Measurements from ENCODE around the gene PEMT. TPM values are rescaled to one million over a fixed set of nuclear protein-coding genes. Genes with fewer than 3 reads are reported as not detected.

The PEMT gene
- total RNA-seq, 1 experiment from 2014 or later, result 27.0 TPM

DNA sequence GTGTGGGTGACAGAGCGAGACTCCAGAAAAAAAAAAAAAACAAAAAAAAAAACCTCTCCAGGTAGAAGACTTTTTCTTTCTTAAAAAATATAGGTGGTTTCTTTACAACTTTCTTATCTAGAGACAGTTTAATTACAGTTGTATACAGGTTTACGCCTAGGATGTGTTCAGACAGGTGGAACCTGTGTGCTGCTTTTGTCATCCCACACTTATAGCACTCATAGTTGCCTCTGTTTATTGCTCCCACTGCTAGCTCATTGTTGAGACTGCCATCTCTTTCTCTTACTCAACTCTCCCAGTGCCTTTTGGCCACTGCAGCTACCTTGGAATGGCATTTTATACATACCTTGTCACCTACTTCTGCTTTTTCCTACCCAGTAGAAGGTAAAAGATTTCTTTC lies 133.8 kb downstream of the PEMT start:
- ChIA-PET POLR2A (no interaction called here), CTCF (no interaction called here)
- Histone ChIP-seq H3K4me3 (ENCODE audit: low read depth in 2 of 2, low read length in 2 of 2) (no peak overlapping the region), H3K4me1 (ENCODE audit: control insufficient read depth, insufficient read depth, low read length) (no peaks in the 10 kb centered on the region), H3K27ac (ENCODE audit: low read length) (no peak overlapping the region), H3K9me3 (ENCODE audit: control insufficient read depth, insufficient read depth, low read depth, low read length) (no peaks in the 10 kb centered on the region), H3K36me3 (ENCODE audit: control insufficient read depth, insufficient read depth, low read length) (no peaks in the 10 kb centered on the region), H3K27me3 (ENCODE audit: control insufficient read depth, insufficient read depth, low read length) (peaks cover 2% of the 10 kb centered on the region; the same call in 1 of the 2 replicates)
- ATAC-seq, result no peak
- no peak for DNase-seq (ENCODE audit: low read depth, low spot score)
- intact Hi-C loops (cut with micrococcal nuclease; ENCODE audit: unreplicated experiment) (no loop called here), in situ Hi-C loops (cut with HindIII; ENCODE audit: low pct_unique_long_range_greater_than_20kb, low sequenced_read_pairs) (no loop called here)
- BruUV-seq (replicated peaks), result no TSS peak
- TF ChIP-seq, protein P1, sequence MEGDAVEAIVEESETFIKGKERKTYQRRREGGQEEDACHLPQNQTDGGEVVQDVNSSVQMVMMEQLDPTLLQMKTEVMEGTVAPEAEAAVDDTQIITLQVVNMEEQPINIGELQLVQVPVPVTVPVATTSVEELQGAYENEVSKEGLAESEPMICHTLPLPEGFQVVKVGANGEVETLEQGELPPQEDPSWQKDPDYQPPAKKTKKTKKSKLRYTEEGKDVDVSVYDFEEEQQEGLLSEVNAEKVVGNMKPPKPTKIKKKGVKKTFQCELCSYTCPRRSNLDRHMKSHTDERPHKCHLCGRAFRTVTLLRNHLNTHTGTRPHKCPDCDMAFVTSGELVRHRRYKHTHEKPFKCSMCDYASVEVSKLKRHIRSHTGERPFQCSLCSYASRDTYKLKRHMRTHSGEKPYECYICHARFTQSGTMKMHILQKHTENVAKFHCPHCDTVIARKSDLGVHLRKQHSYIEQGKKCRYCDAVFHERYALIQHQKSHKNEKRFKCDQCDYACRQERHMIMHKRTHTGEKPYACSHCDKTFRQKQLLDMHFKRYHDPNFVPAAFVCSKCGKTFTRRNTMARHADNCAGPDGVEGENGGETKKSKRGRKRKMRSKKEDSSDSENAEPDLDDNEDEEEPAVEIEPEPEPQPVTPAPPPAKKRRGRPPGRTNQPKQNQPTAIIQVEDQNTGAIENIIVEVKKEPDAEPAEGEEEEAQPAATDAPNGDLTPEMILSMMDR (IDR thresholded peaks at IDR 0.05), result no peak
- TF ChIP-seq POLR2AphosphoS5 (IDR thresholded peaks at IDR 0.05; ENCODE audit: low read depth, low read length) (no peak), SIN3A (IDR thresholded peaks at IDR 0.05; ENCODE audit: borderline replicate concordance, insufficient read depth, low read depth, low read length) (no peak), TCF7L2 (IDR thresholded peaks at IDR 0.05; ENCODE audit: low read depth, low read length) (no peak)
- TF ChIP-seq, protein P2, sequence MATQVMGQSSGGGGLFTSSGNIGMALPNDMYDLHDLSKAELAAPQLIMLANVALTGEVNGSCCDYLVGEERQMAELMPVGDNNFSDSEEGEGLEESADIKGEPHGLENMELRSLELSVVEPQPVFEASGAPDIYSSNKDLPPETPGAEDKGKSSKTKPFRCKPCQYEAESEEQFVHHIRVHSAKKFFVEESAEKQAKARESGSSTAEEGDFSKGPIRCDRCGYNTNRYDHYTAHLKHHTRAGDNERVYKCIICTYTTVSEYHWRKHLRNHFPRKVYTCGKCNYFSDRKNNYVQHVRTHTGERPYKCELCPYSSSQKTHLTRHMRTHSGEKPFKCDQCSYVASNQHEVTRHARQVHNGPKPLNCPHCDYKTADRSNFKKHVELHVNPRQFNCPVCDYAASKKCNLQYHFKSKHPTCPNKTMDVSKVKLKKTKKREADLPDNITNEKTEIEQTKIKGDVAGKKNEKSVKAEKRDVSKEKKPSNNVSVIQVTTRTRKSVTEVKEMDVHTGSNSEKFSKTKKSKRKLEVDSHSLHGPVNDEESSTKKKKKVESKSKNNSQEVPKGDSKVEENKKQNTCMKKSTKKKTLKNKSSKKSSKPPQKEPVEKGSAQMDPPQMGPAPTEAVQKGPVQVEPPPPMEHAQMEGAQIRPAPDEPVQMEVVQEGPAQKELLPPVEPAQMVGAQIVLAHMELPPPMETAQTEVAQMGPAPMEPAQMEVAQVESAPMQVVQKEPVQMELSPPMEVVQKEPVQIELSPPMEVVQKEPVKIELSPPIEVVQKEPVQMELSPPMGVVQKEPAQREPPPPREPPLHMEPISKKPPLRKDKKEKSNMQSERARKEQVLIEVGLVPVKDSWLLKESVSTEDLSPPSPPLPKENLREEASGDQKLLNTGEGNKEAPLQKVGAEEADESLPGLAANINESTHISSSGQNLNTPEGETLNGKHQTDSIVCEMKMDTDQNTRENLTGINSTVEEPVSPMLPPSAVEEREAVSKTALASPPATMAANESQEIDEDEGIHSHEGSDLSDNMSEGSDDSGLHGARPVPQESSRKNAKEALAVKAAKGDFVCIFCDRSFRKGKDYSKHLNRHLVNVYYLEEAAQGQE (IDR thresholded peaks at IDR 0.05; ENCODE audit: insufficient read depth in 1 of 2, low read depth in 2 of 2, low read length in 1 of 2), result no peak

DNA sequence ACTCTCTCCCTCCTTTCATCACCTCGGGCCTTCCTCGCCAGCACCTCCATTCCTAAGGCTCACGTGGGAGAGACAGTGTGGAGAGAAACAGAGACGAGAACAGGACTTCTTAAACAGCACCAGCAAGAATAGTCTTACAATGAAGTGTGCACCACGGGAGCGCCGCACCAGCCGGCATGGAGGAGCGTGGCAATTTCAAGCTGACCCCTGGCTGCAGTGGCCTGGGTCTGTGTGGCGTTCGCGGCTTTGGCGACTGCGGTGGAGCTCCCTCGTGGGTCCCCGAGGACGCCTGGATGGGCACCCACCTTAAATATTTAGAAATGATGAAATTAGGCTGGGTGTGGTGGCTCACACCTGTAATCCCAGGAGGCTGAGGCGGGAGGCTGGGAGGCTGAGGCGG lies 135.3 kb downstream of the PEMT start:
- no peaks in the 10 kb centered on the region for H3K9me3 ChIP-seq (ENCODE audit: control insufficient read depth, insufficient read depth, low read depth, low read length)
- no TSS peak for BruUV-seq (replicated peaks)
- no peaks in the 10 kb centered on the region for H3K36me3 ChIP-seq (ENCODE audit: control insufficient read depth, insufficient read depth, low read length)
- intact Hi-C loops (cut with micrococcal nuclease; ENCODE audit: unreplicated experiment), result no loop called here
- ChIA-PET CTCF (no interaction called here), POLR2A (no interaction called here)
- no peaks in the 10 kb centered on the region for H3K4me1 ChIP-seq (ENCODE audit: control insufficient read depth, insufficient read depth, low read length)
- H3K4me3 ChIP-seq (ENCODE audit: low read depth in 2 of 2, low read length in 2 of 2), result no peak overlapping the region
- in situ Hi-C loops (cut with HindIII; ENCODE audit: low pct_unique_long_range_greater_than_20kb, low sequenced_read_pairs), result no loop called here
- no peak for ATAC-seq
- no peak overlapping the region for H3K27ac ChIP-seq (ENCODE audit: low read length)
- H3K27me3 ChIP-seq (ENCODE audit: control insufficient read depth, insufficient read depth, low read length), result peaks cover 2% of the 10 kb centered on the region; the same call in 1 of the 2 replicates
- TF ChIP-seq, protein P1 (IDR thresholded peaks at IDR 0.05), result no peak
- TF ChIP-seq SIN3A (IDR thresholded peaks at IDR 0.05; ENCODE audit: borderline replicate concordance, insufficient read depth, low read depth, low read length), result no peak
- TF ChIP-seq, protein P2 (IDR thresholded peaks at IDR 0.05; ENCODE audit: insufficient read depth in 1 of 2, low read depth in 2 of 2, low read length in 1 of 2), result no peak
- no peak for TF ChIP-seq POLR2AphosphoS5 (IDR thresholded peaks at IDR 0.05; ENCODE audit: low read depth, low read length)
- no peak for TF ChIP-seq TCF7L2 (IDR thresholded peaks at IDR 0.05; ENCODE audit: low read depth, low read length)
- DNase-seq (ENCODE audit: low read depth, low spot score), result no peak

Other genes with a start within 250 kb of the PEMT start
- gene MED9, start 114.7 kb downstream of the PEMT start, total RNA-seq (2021; ENCODE audit: unreplicated experiment), result 11.1 TPM
- gene RASD1, start 95.3 kb downstream of the PEMT start, total RNA-seq (2021; ENCODE audit: unreplicated experiment), result 1.7 TPM
- 51.0 TPM for gene RAI1, start 89.8 kb upstream of the PEMT start, total RNA-seq (2021; ENCODE audit: unreplicated experiment)
- gene SREBF1, start 245.3 kb upstream of the PEMT start, total RNA-seq (2021; ENCODE audit: unreplicated experiment), result 230 TPM

Measured in Panc1 (cell line).